Keratinocyte (primary cell): Measurements from ENCODE around the gene ADCY5. TPM values are rescaled to one million over a fixed set of nuclear protein-coding genes. Genes with fewer than 3 reads are reported as not detected.

Experiments used
- DNase-seq: peaks from one replicate; pipeline ENCODE4 v3.0.0-alpha.2; 2011; ENCODE audit warnings: low read depth, missing footprints, low spot score
- FAIRE-seq: peaks from 2 replicates; lab custom pipeline; 2011; peaks lifted over from hg19 to GRCh38; lab: Jason Lieb, UNC
- H2AFZ ChIP-seq: 2 replicates; pipeline ENCODE4 v1.6.0; 2012; ENCODE audit warnings: low read length, control low read depth, inconsistent platforms; ENCODE audit not compliant: control insufficient read depth
- H3K27ac ChIP-seq: 2 replicates; pipeline ENCODE4 v1.5.1; 2011; ENCODE audit warnings: low read length; ENCODE audit not compliant: control insufficient read depth, insufficient read depth
- H3K27me3 ChIP-seq: 3 replicates; pipeline ENCODE4 v1.6.0; 2011; ENCODE audit warnings: low read length; ENCODE audit not compliant: control insufficient read depth, insufficient read depth; ENCODE audit errors: extremely low read depth
- H3K36me3 ChIP-seq, 2 experiments: 2 replicates in 1 of 2; 3 replicates in 1 of 2; pipeline ENCODE4 v1.5.1; 2011; ENCODE audit warnings: low read length in 2 of 2, mild to moderate bottlenecking in 1 of 2; ENCODE audit not compliant: control insufficient read depth in 2 of 2, insufficient read depth in 2 of 2; ENCODE audit errors: extremely low read depth in 1 of 2
- H3K4me1 ChIP-seq: 3 replicates; pipeline ENCODE4 v1.5.1; 2011; ENCODE audit warnings: low read length; ENCODE audit not compliant: control insufficient read depth, insufficient read depth; ENCODE audit errors: extremely low read depth
- H3K4me2 ChIP-seq: 3 replicates; pipeline ENCODE4 v1.6.0; 2011; ENCODE audit warnings: low read depth, low read length; ENCODE audit not compliant: control insufficient read depth, insufficient read depth; ENCODE audit errors: extremely low read depth
- H3K4me3 ChIP-seq, 3 experiments: fragments of 200-600 bp in 1 of 3; sonication (generic) in 1 of 3; 2 replicates in 2 of 3; 3 replicates in 1 of 3; pipeline ENCODE4 v1.5.1; 2011 to 2016; ENCODE audit warnings: low read length in 3 of 3, mild to moderate bottlenecking in 3 of 3, control low read depth in 2 of 3, inconsistent platforms in 1 of 3, low read depth in 1 of 3, mixed read lengths in 1 of 3, mixed run types in 1 of 3, moderate library complexity in 1 of 3; ENCODE audit not compliant: control insufficient read depth in 2 of 3, insufficient read depth in 2 of 3; ENCODE audit errors: extremely low read depth in 1 of 3
- H3K79me2 ChIP-seq: 2 replicates; pipeline ENCODE4 v1.6.0; 2012; ENCODE audit warnings: low read length; ENCODE audit not compliant: control insufficient read depth, insufficient read depth
- H3K9ac ChIP-seq: 3 replicates; pipeline ENCODE4 v1.6.0; 2011; ENCODE audit warnings: low read length; ENCODE audit not compliant: control insufficient read depth, insufficient read depth; ENCODE audit errors: extremely low read depth
- H3K9me1 ChIP-seq: 3 replicates; pipeline ENCODE4 v1.6.0; 2011; ENCODE audit warnings: low read length; ENCODE audit not compliant: control insufficient read depth, insufficient read depth; ENCODE audit errors: extremely low read depth
- H3K9me3 ChIP-seq: 2 replicates; pipeline ENCODE4 v1.5.1; 2012; ENCODE audit warnings: low read depth, low read length; ENCODE audit not compliant: control insufficient read depth
- H4K20me1 ChIP-seq: 3 replicates; pipeline ENCODE4 v1.6.0; 2011; ENCODE audit warnings: low read length; ENCODE audit not compliant: control insufficient read depth, insufficient read depth; ENCODE audit errors: extremely low read depth
- EZH2 ChIP-seq: IDR thresholded peaks from one replicate; pipeline ENCODE4 v1.6.1; 2012; ENCODE audit warnings: inconsistent platforms, mild to moderate bottlenecking, low read length, moderate library complexity
- dilution Hi-C: fragments of 300-500 bp; cut with MboI; formaldehyde crosslinking; loops from one replicate; pipeline ENCODE4 v1.7.0; 2020; ENCODE audit warnings: low sequenced_read_pairs; ENCODE audit not compliant: extremely low pct_ligation_motif_present
- polyA plus RNA-seq, 5 experiments: library from polyadenylated mRNA; depleted of rRNA in 3 of 5; stranded (reverse) in 3 of 5; stranded (forward) in 1 of 5; unstranded in 1 of 5; fragments of >200 nt; gene quantifications; 1 replicate in 1 of 5; 2 replicates in 3 of 5; 3 replicates in 1 of 5; pipeline versions ENCODE4 v1.2.1 to v1.2.3, GENCODE V29; 2011 to 2012; ENCODE audit warnings: missing spikeins in 2 of 5, low read depth in 1 of 5, low replicate concordance in 1 of 5
- TF ChIP-seq, protein P1 (sequence below), 3 experiments: IDR thresholded peaks in 1 of 3; conservative IDR thresholded peaks in 1 of 3; optimal IDR thresholded peaks in 1 of 3; 2 replicates in 2 of 3; 3 replicates in 1 of 3; pipeline versions ENCODE3 to v1.5.1; 2011; ENCODE audit warnings: low read length in 3 of 3, mild to moderate bottlenecking in 3 of 3, moderate library complexity in 2 of 3, control low read depth in 1 of 3, inconsistent platforms in 1 of 3; ENCODE audit not compliant: insufficient read depth in 2 of 3; ENCODE audit errors: extremely low read depth in 1 of 3

ADCY5 gene
- polyA plus RNA-seq, 1 donor (not counting 4 experiments of a cell fraction or from before 2014, with no cell fraction given): not detected

DNA sequence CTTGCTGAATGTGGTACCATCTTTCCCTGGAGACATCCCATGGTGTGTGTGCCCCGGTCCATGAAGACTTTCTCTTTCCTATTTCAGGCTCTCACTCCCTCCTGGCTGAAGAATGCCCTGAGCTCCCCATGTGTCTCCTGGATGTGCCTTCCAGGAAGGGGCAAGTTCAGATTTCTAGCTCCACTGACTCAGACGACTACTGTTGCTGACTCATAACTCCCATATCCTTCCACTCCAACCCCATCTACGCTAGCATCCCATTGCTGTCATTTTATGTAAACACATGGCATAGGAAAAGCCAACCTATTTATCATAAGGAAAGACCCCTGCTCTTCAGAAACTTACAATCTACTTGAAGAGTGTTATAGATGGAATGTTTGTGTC is 95.0 kb downstream of the ADCY5 start:
- Histone ChIP-seq H3K4me2 (no peak overlapping the region), H3K27ac (no peak overlapping the region), H3K36me3 (no peaks in the 10 kb centered on the region), H3K4me1 (no peaks in the 10 kb centered on the region), H2AFZ (no peak overlapping the region), H3K79me2 (no peaks in the 10 kb centered on the region), H3K9me3 (no peaks in the 10 kb centered on the region), H3K9me1 (no peaks in the 10 kb centered on the region), H4K20me1 (no peaks in the 10 kb centered on the region), H3K27me3 (peaks cover 38% of the 10 kb centered on the region), H3K4me3 (no peak overlapping the region), H3K9ac (no peak overlapping the region)
- no peak for TF ChIP-seq EZH2
- TF ChIP-seq, protein P1, sequence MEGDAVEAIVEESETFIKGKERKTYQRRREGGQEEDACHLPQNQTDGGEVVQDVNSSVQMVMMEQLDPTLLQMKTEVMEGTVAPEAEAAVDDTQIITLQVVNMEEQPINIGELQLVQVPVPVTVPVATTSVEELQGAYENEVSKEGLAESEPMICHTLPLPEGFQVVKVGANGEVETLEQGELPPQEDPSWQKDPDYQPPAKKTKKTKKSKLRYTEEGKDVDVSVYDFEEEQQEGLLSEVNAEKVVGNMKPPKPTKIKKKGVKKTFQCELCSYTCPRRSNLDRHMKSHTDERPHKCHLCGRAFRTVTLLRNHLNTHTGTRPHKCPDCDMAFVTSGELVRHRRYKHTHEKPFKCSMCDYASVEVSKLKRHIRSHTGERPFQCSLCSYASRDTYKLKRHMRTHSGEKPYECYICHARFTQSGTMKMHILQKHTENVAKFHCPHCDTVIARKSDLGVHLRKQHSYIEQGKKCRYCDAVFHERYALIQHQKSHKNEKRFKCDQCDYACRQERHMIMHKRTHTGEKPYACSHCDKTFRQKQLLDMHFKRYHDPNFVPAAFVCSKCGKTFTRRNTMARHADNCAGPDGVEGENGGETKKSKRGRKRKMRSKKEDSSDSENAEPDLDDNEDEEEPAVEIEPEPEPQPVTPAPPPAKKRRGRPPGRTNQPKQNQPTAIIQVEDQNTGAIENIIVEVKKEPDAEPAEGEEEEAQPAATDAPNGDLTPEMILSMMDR (optimal IDR thresholded peaks at IDR 0.05 in 1 of 3, IDR thresholded peaks at IDR 0.05 in 1 of 3, conservative IDR thresholded peaks at IDR 0.05 in 1 of 3; ENCODE audit: extremely low read depth in 1 of 3, insufficient read depth in 2 of 3, low read length in 3 of 3): no peak
- FAIRE-seq (no peak), DNase-seq (no peak)
- dilution Hi-C loops: no loop called here

- Histone ChIP-seq H3K9me3 (no peaks in the 10 kb centered on the region), H3K36me3 (no peaks in the 10 kb centered on the region), H3K79me2 (no peaks in the 10 kb centered on the region), H4K20me1 (no peaks in the 10 kb centered on the region), H3K4me3 (no peak overlapping the region), H3K9me1 (no peaks in the 10 kb centered on the region), H3K4me2 (no peak overlapping the region), H3K9ac (no peak overlapping the region), H2AFZ (no peak overlapping the region), H3K4me1 (no peaks in the 10 kb centered on the region), H3K27ac (no peak overlapping the region), H3K27me3 (peaks cover 43% of the 10 kb centered on the region)
- DNase-seq (no peak), FAIRE-seq (no peak)
- no peak for TF ChIP-seq EZH2
- TF ChIP-seq, protein P1 (optimal IDR thresholded peaks at IDR 0.05 in 1 of 3, IDR thresholded peaks at IDR 0.05 in 1 of 3, conservative IDR thresholded peaks at IDR 0.05 in 1 of 3; ENCODE audit: extremely low read depth in 1 of 3, insufficient read depth in 2 of 3, low read length in 3 of 3): no peak
- dilution Hi-C loops: no loop called here
Measured at GRCh38 chr3:123353227-123353849, 95.6 kb downstream of the ADCY5 start.
